Measurements from ENCODE around the gene LIX1.

GRCh38 chr5:97090944-97091343 is 51.5 kb downstream of the LIX1 start:
- TF ChIP-seq EP300 (IDR thresholded peaks at IDR 0.05) (no peak), CTCF (IDR thresholded peaks at IDR 0.05) (no peak), POLR2A (IDR thresholded peaks at IDR 0.05) (no peak), POLR2AphosphoS5 (IDR thresholded peaks at IDR 0.05) (no peak)
